ENCODE measurements around the gene IFT25.
"Not testable (repeated sequence)": the region's sequence is repeated elsewhere in the genome, so short reads cannot be mapped to it uniquely, and the experiment has no call there.

IFT25 gene

GRCh38 chr1:53927376-53927881, 18.1 kb downstream of the IFT25 start:
- no peak for DNase-seq

DNA sequence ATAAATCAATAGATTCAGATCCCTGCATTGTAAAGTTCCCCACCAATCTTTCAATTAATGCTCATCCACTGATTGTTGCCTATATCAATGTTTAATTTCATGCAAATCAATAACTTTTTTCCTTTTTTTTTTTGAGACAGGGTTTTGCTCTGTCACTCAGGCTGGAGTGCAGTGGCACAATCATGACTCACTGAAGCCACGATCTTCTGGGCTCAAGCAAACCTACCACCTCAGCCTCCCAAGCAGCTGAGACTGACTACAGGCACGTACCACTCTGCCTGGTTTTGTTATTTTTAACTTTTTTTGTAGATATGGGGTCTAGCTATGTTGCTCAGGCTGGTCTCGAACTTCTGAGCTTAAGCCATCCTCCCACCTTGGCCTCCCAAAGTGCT, 25.8 kb downstream of the IFT25 start:
- no peak for DNase-seq

- no peak for DNase-seq
Observed at GRCh38 chr1:53918343-53918742, 27.2 kb downstream of the IFT25 start.

DNA sequence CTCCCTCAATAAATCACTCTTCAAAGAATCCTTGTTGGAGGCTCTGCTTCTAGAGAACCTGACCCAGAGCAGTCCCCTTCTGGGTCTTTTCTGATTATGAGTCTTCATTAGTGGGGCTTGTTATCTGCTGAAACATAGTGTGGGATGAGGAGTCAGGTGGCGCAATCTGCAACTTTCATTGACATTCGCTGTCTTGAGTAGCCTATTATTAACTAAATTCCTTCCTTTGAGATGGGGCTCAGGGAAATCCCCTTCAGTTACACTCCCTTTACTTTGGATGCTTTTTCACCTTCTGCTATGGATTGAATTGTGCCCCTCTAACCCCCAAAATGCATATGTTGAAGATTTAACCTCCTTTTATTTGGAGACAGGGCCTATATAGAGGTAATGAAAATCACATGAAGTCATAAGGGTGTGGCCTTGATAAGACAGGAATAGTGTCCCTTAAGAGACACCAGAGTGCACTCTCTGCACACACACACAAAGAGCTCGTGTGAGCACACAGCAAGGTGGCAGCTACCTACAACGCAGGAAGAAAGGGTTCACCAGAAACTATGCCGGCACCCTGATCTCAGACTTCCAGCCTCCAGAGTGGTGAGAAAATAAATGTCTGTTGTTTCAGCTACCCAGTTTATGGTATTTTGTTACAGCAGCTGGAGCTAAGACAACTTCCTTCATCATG, 32.0 kb downstream of the IFT25 start:
- DNase-seq: no peak

GRCh38 chr1:53911442-53911841, 34.1 kb downstream of the IFT25 start:
- DNase-seq: no peak

- no peak for DNase-seq
Observed at GRCh38 chr1:53909946-53910345, 35.6 kb downstream of the IFT25 start.

GRCh38 chr1:53906121-53906520, 39.4 kb downstream of the IFT25 start:
- no peak for DNase-seq

GRCh38 chr1:53905509-53905908, 40.0 kb downstream of the IFT25 start:
- DNase-seq: no peak

DNA sequence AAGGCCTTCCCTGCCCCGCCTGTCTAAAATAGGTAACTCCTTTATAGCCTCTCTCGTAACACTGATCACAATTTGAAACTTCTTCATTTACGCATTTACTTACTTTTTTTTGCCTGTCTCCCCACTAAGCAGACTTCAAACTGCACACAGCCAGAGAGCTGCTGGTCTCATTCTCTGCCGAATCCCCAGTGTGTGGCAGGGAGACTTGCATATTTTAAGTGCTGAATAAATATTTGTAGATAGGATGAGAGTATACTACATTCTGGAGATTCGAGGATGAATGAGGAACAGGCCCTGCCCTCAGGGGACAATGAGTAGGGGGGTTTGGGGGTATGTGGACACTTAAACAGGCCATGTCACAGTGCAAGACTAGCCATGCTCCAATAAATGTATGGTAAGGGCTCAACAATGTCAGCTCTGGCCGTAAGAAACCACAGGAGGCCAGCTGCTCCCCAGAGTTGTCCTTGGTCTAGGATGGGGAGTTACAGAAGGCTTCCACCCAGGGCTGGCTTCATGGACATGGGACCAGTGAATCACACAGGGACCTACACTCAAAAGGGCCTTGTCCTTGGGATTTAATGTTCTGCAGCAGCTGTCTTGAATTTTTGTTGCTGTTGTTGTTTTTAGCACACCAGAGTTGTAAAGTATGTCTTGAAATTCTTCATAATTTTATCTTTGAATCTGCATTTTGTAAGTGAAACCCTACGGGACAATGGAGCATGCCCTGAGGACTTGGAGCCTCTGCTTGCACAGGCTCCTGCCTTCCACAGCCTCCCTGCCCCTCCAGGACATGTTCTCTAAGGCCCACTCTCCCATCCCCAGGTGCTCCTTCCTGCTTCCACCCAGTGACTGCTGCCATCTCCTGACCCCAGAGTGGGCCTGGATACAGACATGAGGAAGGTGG, 43.0 kb downstream of the IFT25 start:
- no peak for DNase-seq

DNA sequence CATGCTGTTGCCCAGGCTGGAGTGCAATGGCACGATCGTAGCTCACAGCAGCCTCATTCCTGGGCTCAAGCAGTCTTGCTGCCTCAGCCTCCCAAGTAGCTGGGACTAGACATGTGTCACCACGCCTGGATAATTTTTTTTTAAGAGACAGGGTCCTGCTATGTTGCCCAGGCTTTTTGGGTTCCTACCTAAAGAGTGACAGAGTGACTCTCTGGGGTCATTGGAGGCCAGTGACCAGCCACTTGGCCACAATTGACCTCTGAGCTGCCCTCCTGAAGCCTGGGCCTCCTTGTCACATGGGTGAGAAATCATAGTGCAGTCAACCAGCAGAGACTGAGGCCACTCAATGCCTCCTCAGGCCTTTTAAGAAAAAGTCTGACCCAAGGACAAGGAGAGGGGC, 45.8 kb downstream of the IFT25 start:
- DNase-seq: no peak

DNA sequence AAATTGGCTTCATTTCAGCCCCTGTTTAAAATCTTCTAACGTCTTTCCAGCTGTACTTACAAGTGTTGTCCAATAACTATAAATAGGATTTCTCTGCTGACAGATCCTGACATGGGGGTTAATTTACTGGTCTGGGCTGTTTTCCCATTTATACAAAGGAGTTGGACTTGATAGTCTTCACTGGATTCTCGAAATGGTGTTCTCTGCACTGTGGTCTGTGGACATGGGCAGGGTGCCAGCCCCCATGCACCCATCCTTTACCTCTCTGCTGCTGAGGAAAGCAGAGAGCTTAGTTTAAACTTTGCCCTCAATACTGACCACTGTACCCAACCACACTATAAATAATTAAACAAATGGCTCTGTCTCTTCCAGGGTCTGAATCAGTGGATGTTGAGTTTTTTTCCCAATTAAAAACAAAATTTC, 46.3 kb downstream of the IFT25 start:
- no peak for DNase-seq

DNA sequence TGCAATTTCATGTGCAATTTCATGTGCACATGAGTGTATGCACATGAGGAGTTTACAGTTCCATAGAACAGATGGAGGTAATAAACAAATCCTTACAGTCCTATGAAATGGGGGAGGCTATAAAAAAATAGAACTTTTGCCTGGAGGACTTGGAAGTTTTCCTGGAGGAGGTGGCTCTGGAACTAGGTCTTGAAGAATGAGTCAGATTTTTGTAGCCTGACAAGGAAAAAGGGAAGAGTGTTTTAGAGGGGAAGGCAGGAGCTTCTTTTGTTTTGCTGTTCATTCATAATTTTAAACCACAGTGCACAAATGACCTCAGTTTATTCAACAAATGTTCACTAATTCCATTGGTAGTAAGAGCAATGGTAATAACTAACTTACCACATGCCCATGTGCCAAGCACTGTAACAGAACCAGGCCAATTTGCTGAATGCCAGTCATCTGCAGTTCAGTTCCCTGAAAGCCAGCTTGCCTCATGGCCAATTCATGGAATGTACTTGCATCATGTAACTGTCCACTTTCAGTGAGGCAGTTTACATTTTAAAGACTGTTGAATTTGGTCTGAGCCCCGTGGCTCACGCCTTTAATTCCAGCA, 48.8 kb downstream of the IFT25 start:
- DNase-seq: no peak

DNA sequence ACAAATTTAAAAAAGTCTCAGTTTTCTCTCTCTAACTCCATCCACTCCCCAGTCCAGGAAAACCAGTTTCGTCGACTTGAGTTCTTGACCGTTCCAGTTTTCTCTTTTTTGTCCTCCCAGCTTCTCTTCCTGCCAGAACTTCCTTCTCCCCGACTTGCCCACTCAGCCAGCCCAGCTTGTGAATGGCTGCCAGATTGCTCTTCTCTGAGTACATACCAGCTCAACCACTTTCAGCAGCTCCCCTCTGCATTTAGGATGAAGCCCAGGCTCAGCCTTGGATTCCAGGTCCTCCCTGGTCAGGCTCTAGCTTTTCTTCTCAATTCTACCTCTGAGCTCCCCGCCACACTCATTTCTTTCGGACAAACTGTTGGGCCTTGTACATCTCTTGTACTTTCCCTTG, 50.1 kb downstream of the IFT25 start:
- DNase-seq: no peak

DNA sequence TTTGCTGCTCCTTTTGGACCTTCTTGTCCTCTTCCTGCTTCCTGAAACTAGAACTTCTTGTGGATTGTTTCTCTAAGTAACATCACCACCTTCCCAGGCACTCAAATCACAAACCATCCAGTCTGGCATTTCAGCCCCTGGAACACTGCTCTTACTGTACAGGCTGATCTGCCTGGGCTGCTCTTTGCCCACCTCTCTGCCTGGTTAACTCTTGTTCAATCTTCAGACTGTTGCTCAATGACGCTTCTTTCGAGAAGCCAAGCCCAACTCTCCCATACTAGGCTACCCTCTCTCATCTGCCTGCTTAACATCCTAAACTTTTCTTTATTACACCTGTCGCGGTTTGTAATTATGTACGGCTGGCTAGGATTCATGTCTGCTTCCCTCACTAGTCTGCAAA, 50.9 kb downstream of the IFT25 start:
- no peak for DNase-seq

DNA sequence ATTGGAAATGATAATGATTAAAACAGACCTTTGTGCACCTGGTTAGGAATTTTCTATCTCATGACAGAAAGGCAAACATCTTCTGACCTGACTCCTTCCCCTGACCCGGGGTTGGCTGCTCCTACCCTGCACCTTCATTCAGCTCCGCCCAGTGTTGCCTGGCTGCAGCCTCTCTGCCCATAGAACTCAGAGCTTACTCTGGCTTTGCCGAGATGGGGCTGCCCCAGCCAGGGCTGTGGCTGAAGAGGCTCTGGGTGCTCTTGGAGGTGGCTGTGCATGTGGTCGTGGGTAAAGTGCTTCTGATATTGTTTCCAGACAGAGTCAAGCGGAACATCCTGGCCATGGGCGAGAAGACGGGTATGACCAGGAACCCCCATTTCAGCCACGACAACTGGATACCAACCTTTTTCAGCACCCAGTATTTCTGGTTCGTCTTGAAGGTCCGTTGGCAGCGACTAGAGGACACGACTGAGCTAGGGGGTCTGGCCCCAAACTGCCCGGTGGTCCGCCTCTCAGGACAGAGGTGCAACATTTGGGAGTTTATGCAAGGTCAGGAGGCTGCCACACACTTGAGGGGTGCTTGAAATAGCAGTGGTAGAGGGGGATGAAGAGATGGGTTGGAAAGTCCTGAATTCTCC, 51.4 kb downstream of the IFT25 start, which contains the start of gene DIO1:
Gene DIO1, plus strand, starts transcription at position 189 of the 638 bp plus-strand sequence. Its CDS starts 24 bp downstream, at position 213.
- DNase-seq: no peak

- no peak for DNase-seq
Observed at GRCh38 chr1:53892911-53893310, 52.6 kb downstream of the IFT25 start.

DNA sequence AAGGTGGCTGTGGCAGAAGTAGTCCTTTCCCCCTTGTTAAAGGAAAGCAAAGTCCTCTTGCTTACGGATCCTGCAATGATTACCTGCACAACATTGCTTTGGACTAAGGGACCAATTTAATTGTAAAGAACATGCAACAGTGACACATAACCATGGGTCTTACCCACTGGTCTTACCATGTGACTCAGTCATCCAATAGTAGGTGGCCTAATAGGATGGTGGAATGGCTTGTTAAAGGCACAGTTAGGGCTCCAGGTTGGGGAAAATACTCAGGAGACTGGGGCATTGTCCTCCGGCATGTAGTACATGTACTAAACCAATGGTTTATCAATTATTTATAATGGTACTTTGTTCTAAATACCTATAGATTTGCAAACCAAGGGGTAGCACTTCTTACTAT, 53.8 kb downstream of the IFT25 start:
- no peak for DNase-seq

- DNase-seq: no peak
Observed at GRCh38 chr1:53891018-53891417, 54.5 kb downstream of the IFT25 start.

DNA sequence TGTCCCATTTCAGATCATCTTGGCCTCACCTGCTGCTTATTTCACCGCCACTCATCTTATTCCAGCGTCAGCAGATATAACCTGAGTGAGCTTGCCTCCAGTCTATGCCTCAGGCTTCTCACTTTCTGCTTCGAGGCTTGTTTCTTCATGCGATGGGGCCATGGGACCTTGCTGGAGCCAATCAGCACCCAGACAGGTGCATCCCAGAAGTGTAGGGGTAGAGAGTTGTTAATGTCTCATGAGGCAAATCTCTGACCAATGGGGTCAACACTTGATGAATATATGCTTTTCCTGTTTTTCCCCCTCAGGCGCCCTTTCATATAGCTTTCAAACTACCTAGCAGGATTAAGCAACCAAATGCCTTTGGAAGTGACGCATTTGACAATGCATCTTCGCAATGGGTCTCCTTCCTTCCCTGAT, 55.0 kb downstream of the IFT25 start:
- DNase-seq: no peak

- DNase-seq: peak; percentile 89
Observed at GRCh38 chr1:53889304-53890298, 55.9 kb downstream of the IFT25 start, which contains the start of gene YIPF1. YIPF1 (minus strand) TSS chr1:53889797; CDS start chr1:53888937, 860 bp downstream.

GRCh38 chr1:53888681-53889080, 56.8 kb downstream of the IFT25 start:
- no peak for DNase-seq

DNA sequence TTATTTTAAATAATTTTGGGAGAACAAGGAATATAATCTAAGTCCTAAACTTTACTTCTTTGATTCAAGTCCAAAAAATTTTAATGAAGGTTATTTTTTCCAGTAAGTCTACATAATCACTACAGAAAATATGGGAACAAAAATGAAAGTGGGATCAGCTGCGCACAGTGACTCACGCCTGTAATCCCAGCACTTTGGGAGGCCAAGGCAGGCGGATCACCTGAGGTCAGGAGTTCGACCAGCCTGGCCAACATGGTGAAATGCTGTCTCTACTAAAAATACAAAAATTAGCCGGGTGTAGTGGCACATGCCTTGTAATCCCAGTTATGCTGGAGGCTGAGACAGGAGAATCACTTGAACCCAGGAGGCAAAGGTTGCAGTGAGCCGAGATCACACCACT, 61.9 kb downstream of the IFT25 start:
- DNase-seq: not testable (repeated sequence)
